MM.1S (cell line): ENCODE results near the gene SPTY2D1.

ENCODE experiments used
- EZH2 ChIP-seq: fragments of 300-600 bp; sonication (generic); optimal IDR thresholded peaks from 2 replicates; pipeline ENCODE3; 2017; ENCODE audit warnings: low read depth, mild to moderate bottlenecking, antibody characterized with exemption, low read length, mixed read lengths
- EZH2phosphoT487 ChIP-seq: fragments of 300-600 bp; sonication (generic); IDR thresholded peaks from 2 replicates; pipeline ENCODE4 v1.6.1; 2018; ENCODE audit warnings: antibody characterized with exemption, low read length
- TF ChIP-seq, protein P1 (sequence below): fragments of 300-600 bp; sonication (generic); IDR thresholded peaks from 2 replicates; pipeline ENCODE4 v1.5.1; 2016; ENCODE audit warnings: antibody characterized with exemption, low read length, mixed read lengths

DNA sequence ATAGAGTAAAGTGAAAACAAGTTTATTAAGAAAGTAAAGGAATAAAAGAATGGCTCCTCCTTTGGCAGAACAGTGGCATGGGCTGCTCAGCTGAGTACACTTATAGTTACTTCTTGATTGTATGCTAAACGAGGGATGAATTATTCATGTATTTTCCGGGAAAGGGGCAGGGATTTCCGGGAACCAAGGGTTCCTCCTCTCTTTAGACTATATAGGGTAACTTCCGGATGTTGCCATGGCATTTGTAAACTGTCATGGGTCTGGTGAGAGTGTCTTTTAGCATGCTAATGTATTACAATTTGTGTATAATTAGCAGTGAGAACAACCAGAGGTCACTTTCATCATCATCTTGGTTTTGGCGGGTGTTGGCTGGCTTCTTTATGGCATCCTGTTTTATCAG lies 23.5 kb upstream of the SPTY2D1 start:
- TF ChIP-seq, protein P1, sequence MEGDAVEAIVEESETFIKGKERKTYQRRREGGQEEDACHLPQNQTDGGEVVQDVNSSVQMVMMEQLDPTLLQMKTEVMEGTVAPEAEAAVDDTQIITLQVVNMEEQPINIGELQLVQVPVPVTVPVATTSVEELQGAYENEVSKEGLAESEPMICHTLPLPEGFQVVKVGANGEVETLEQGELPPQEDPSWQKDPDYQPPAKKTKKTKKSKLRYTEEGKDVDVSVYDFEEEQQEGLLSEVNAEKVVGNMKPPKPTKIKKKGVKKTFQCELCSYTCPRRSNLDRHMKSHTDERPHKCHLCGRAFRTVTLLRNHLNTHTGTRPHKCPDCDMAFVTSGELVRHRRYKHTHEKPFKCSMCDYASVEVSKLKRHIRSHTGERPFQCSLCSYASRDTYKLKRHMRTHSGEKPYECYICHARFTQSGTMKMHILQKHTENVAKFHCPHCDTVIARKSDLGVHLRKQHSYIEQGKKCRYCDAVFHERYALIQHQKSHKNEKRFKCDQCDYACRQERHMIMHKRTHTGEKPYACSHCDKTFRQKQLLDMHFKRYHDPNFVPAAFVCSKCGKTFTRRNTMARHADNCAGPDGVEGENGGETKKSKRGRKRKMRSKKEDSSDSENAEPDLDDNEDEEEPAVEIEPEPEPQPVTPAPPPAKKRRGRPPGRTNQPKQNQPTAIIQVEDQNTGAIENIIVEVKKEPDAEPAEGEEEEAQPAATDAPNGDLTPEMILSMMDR, result no peak
- no peak for TF ChIP-seq EZH2phosphoT487
- TF ChIP-seq EZH2, result no peak
